Activated naive CD8-positive, alpha-beta T cell treated with anti-CD3 and anti-CD28 coated beads, Interleukin-2, amount 50 U/mL, for 16 hours (primary cell): ENCODE measurements around the gene LMTK2.
A peak's percentile ranks its signal among the peaks of the same experiment; 100 is the strongest.

Source experiments
- DNase-seq: peaks from one replicate; pipeline ENCODE4 v3.0.0-alpha.2; 2020; ENCODE audit warnings: low read depth, low spot score

The LMTK2 gene

GRCh38 chr7:98175260-98175940, 68.7 kb downstream of the LMTK2 start:
- no peak for DNase-seq

GRCh38 chr7:98177553-98177952, 70.9 kb downstream of the LMTK2 start:
- no peak for DNase-seq

GRCh38 chr7:98178321-98178720, 71.7 kb downstream of the LMTK2 start:
- DNase-seq, result no peak

- DNase-seq, result no peak
Measured at GRCh38 chr7:98178762-98179490, 72.3 kb downstream of the LMTK2 start.

GRCh38 chr7:98180751-98181150, 74.1 kb downstream of the LMTK2 start:
- no peak for DNase-seq

GRCh38 chr7:98185101-98185500, 78.4 kb downstream of the LMTK2 start:
- no peak for DNase-seq

GRCh38 chr7:98186452-98187137, 79.9 kb downstream of the LMTK2 start:
- DNase-seq, result no peak

- DNase-seq, result no peak
Measured at GRCh38 chr7:98187138-98187502, 80.5 kb downstream of the LMTK2 start.

- no peak for DNase-seq
Measured at GRCh38 chr7:98189559-98189958, 82.9 kb downstream of the LMTK2 start.

- no peak for DNase-seq
Measured at GRCh38 chr7:98191668-98192431, 85.2 kb downstream of the LMTK2 start.

GRCh38 chr7:98192781-98193457, 86.3 kb downstream of the LMTK2 start:
- DNase-seq, result no peak

- no peak for DNase-seq
Measured at GRCh38 chr7:98193474-98194180, 87.0 kb downstream of the LMTK2 start.

- no peak for DNase-seq
Measured at GRCh38 chr7:98194186-98194585, 87.5 kb downstream of the LMTK2 start.

- DNase-seq, result no peak
Measured at GRCh38 chr7:98194672-98195457, 88.2 kb downstream of the LMTK2 start.

GRCh38 chr7:98196706-98197605, 90.3 kb downstream of the LMTK2 start:
- DNase-seq, result no peak

- no peak for DNase-seq
Measured at GRCh38 chr7:98199131-98199530, 92.5 kb downstream of the LMTK2 start.

- DNase-seq, result no peak
Measured at GRCh38 chr7:98200364-98200763, 93.7 kb downstream of the LMTK2 start.

- DNase-seq, result peak; percentile 50
Measured at GRCh38 chr7:98202367-98203195, 95.9 kb downstream of the LMTK2 start.
